Measurements from ENCODE around the gene STPG2.

Gene STPG2

GRCh38 chr4:98081936-98082335 lies 61.3 kb downstream of the STPG2 start:
- no peak for DNase-seq (ENCODE audit: low read depth)
- TF ChIP-seq POLR2A (IDR thresholded peaks at IDR 0.05; ENCODE audit: extremely low read depth, insufficient read length) (no peak), CTCF (IDR thresholded peaks at IDR 0.05; ENCODE audit: low read depth, low read length) (no peak), MYC (IDR thresholded peaks at IDR 0.05; ENCODE audit: low read depth, low read length) (no peak), MAX (IDR thresholded peaks at IDR 0.05; ENCODE audit: low read depth, low read length) (no peak)
- H3K4me3 ChIP-seq (ENCODE audit: low read depth, low read length) = no peak overlapping the region

GRCh38 chr4:98068495-98068894 lies 74.8 kb downstream of the STPG2 start:
- DNase-seq (ENCODE audit: low read depth) = no peak
- H3K4me3 ChIP-seq (ENCODE audit: low read depth, low read length) = no peak overlapping the region
- TF ChIP-seq MYC (IDR thresholded peaks at IDR 0.05; ENCODE audit: low read depth, low read length) = no peak
- TF ChIP-seq POLR2A (IDR thresholded peaks at IDR 0.05; ENCODE audit: extremely low read depth, insufficient read length) = no peak
- TF ChIP-seq CTCF (IDR thresholded peaks at IDR 0.05; ENCODE audit: low read depth, low read length) = no peak
- TF ChIP-seq MAX (IDR thresholded peaks at IDR 0.05; ENCODE audit: low read depth, low read length) = no peak

- H3K4me3 ChIP-seq (ENCODE audit: low read depth, low read length) = no peak overlapping the region
- peak; percentile 13 for DNase-seq (ENCODE audit: low read depth)
- no peak for TF ChIP-seq MAX (IDR thresholded peaks at IDR 0.05; ENCODE audit: low read depth, low read length)
- no peak for TF ChIP-seq CTCF (IDR thresholded peaks at IDR 0.05; ENCODE audit: low read depth, low read length)
- no peak for TF ChIP-seq MYC (IDR thresholded peaks at IDR 0.05; ENCODE audit: low read depth, low read length)
- TF ChIP-seq POLR2A (IDR thresholded peaks at IDR 0.05; ENCODE audit: extremely low read depth, insufficient read length) = no peak
Measured at GRCh38 chr4:98055800-98056501, 87.3 kb downstream of the STPG2 start.

GRCh38 chr4:98046665-98047064 lies 96.6 kb downstream of the STPG2 start:
- TF ChIP-seq POLR2A (IDR thresholded peaks at IDR 0.05; ENCODE audit: extremely low read depth, insufficient read length) (no peak), CTCF (IDR thresholded peaks at IDR 0.05; ENCODE audit: low read depth, low read length) (no peak), MAX (IDR thresholded peaks at IDR 0.05; ENCODE audit: low read depth, low read length) (no peak), MYC (IDR thresholded peaks at IDR 0.05; ENCODE audit: low read depth, low read length) (no peak)
- DNase-seq (ENCODE audit: low read depth) = no peak

GRCh38 chr4:98030059-98030458 lies 113.2 kb downstream of the STPG2 start:
- no peak overlapping the region for H3K4me3 ChIP-seq (ENCODE audit: low read depth, low read length)
- TF ChIP-seq MYC (IDR thresholded peaks at IDR 0.05; ENCODE audit: low read depth, low read length) (no peak), POLR2A (IDR thresholded peaks at IDR 0.05; ENCODE audit: extremely low read depth, insufficient read length) (no peak), CTCF (IDR thresholded peaks at IDR 0.05; ENCODE audit: low read depth, low read length) (no peak), MAX (IDR thresholded peaks at IDR 0.05; ENCODE audit: low read depth, low read length) (no peak)
- DNase-seq (ENCODE audit: low read depth) = no peak

More at GRCh38 chr4:98046665-98047064, 96.6 kb downstream of the STPG2 start:
- no peak overlapping the region for H3K4me3 ChIP-seq (ENCODE audit: low read depth, low read length)

Data from NB4 (cell line).